GM19395 (cell line): ENCODE data around the gene MAD1L1.

ENCODE experiments used
- ATAC-seq: cut with Tn5 transposase; IDR thresholded peaks from one replicate; pipeline ENCODE4 v1.9.1; 2021; ENCODE audit warnings: mild to moderate bottlenecking, moderate library complexity; ENCODE audit not compliant: unreplicated experiment

The MAD1L1 gene

GRCh38 chr7:2092279-2092678, 140.5 kb downstream of the MAD1L1 start:
- ATAC-seq = no peak

GRCh38 chr7:2090526-2091520, 141.9 kb downstream of the MAD1L1 start:
- ATAC-seq = no peak

GRCh38 chr7:2088801-2089200, 143.9 kb downstream of the MAD1L1 start:
- ATAC-seq = no peak

GRCh38 chr7:2087744-2088143, 145.0 kb downstream of the MAD1L1 start:
- ATAC-seq = no peak

GRCh38 chr7:2086229-2086628, 146.5 kb downstream of the MAD1L1 start:
- no peak for ATAC-seq

GRCh38 chr7:2085804-2086203, 146.9 kb downstream of the MAD1L1 start:
- no peak for ATAC-seq

GRCh38 chr7:2084781-2085505, 147.8 kb downstream of the MAD1L1 start:
- ATAC-seq = no peak

- no peak for ATAC-seq
Observed at GRCh38 chr7:2084331-2084730, 148.4 kb downstream of the MAD1L1 start.

- no peak for ATAC-seq
Observed at GRCh38 chr7:2083362-2083761, 149.4 kb downstream of the MAD1L1 start.

- ATAC-seq = no peak
Observed at GRCh38 chr7:2082139-2082998, 150.4 kb downstream of the MAD1L1 start.

GRCh38 chr7:2081526-2082135, 151.1 kb downstream of the MAD1L1 start:
- ATAC-seq = no peak

GRCh38 chr7:2080477-2080876, 152.3 kb downstream of the MAD1L1 start:
- no peak for ATAC-seq

- no peak for ATAC-seq
Observed at GRCh38 chr7:2080060-2080387, 152.7 kb downstream of the MAD1L1 start.

GRCh38 chr7:2079332-2080059, 153.2 kb downstream of the MAD1L1 start:
- no peak for ATAC-seq

GRCh38 chr7:2078899-2079298, 153.8 kb downstream of the MAD1L1 start:
- ATAC-seq = no peak

GRCh38 chr7:2076649-2077064, 156.1 kb downstream of the MAD1L1 start:
- no peak for ATAC-seq

- no peak for ATAC-seq
Observed at GRCh38 chr7:2075811-2076210, 156.9 kb downstream of the MAD1L1 start.

- no peak for ATAC-seq
Observed at GRCh38 chr7:2074691-2075090, 158.1 kb downstream of the MAD1L1 start.

- ATAC-seq = no peak
Observed at GRCh38 chr7:2072798-2073197, 159.9 kb downstream of the MAD1L1 start.

- ATAC-seq = no peak
Observed at GRCh38 chr7:2072042-2072441, 160.7 kb downstream of the MAD1L1 start.
